Activated T-cell treated with anti-CD3 and anti-CD28 coated beads for 24 hours (primary cell): ENCODE results near the gene PDE12.

Source experiments
- DNase-seq: peaks from one replicate; pipeline ENCODE4 v3.0.0-alpha.2; 2020; ENCODE audit warnings: low read depth

PDE12 gene, protein sequence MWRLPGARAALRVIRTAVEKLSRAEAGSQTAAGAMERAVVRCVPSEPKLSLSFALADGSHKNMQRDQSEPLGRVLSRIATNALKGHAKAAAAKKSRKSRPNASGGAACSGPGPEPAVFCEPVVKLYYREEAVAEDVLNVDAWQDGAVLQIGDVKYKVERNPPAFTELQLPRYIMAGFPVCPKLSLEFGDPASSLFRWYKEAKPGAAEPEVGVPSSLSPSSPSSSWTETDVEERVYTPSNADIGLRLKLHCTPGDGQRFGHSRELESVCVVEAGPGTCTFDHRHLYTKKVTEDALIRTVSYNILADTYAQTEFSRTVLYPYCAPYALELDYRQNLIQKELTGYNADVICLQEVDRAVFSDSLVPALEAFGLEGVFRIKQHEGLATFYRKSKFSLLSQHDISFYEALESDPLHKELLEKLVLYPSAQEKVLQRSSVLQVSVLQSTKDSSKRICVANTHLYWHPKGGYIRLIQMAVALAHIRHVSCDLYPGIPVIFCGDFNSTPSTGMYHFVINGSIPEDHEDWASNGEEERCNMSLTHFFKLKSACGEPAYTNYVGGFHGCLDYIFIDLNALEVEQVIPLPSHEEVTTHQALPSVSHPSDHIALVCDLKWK

DNA sequence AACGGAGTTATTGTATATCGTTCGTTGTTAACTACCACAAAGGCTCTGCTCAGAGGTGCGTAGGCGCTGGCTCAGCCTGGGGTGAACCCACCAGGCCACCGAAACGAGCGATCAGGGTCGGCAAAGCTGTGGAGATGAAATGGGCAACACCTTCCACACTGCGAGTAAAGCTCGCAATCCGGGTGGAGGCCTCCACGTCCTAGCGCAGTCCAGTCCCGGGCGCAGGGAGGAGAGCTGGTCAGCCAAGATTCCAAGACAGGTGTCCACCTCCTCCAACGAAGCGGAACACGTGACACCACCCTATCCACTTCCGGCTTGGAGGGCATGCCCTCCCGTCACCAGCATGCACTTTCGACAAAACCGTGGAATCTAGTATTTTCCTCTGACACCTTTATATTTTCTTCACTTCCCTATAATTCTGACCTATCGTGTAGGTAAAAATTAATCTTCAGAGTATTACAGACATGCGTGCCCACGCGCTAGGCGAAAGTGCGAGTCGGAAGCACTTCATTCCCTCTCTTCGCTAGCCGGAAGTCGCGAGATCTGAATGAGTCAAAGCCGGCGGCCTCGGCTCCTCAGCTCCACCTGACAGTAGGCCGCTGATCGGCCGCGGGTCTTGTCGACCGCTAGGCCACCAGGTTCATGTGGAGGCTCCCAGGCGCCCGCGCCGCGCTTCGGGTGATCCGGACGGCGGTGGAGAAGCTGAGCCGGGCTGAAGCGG, at the start of gene PDE12:
Gene PDE12 (plus strand): TSS at position 537 of the 721 bp plus-strand sequence. CDS start 106 bp downstream, at position 643.
- peak; percentile 74 for DNase-seq

DNA sequence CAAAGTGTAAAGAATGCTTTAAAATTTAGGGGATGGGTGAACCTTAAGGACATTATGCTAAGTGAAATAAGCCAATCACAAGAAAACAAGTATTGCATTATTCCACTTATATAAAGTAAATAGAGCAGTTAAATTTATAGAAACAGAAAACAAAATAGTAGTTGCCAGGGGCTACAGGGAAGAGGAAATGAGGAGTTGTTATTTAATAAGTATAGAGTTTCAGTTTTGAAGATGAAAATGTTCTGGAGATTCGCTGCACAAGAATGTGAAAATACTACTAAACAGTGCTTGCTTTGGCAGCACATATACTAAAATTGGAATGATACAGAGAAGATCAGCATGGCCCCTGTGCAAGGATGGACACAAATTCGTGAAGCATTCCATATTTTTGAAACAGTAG, 43.9 kb upstream of the PDE12 start:
- no peak for DNase-seq

DNA sequence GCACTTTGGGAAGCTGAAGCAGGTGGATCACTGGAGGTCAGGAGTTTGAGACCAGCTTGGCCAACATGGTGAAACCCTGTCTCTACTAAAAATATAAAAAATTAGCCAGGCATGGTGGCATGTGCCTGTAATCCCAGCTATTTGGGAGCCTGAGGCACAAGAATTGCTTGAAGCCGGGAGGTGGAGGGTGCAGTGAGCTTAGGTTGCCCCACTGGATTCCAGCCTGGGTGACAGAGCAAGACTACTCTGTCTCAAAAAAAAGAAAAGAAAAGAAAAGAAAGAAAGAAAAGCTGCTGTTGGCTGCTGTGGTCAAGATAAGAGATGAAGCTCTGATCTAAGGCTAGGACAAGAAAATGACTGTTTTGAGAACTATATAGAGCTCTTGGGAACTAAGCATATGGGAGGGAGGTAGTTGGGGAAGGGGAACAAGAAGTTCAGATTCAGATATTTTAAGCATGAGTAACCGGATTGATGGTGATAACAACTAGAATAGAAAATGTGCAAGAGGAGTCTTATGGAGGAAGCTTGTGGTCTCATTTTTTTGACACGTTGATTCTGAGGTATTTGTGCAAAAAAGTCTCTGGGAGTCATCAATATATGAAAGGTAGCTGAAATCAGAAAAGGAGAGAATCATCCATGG, 37.7 kb upstream of the PDE12 start:
- no peak for DNase-seq

DNA sequence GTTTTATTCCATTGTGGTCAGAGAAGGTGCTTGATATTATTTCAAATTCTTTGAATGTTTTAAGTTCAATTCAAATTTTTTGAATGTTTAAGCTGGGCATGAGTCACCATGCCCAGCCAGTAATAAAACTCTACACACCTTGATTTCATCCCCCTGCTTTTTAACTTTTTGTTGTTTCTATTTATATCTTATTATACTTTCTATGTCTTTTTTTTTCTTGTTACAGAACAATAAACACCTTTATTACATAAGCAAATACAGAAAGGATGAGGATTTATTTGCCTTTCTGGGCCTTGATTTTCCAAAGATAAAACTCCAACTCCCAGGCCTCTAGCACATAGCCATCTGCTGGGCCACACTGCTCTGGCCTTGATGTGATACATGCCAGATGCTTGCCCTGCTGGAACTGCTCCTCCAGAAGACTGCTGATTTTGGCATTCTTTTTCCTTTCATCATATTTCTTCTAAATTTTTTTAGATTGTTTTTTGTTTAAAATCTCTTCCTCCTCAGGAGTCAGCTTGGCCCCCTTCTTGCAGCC, 25.9 kb upstream of the PDE12 start:
- no peak for DNase-seq

DNA sequence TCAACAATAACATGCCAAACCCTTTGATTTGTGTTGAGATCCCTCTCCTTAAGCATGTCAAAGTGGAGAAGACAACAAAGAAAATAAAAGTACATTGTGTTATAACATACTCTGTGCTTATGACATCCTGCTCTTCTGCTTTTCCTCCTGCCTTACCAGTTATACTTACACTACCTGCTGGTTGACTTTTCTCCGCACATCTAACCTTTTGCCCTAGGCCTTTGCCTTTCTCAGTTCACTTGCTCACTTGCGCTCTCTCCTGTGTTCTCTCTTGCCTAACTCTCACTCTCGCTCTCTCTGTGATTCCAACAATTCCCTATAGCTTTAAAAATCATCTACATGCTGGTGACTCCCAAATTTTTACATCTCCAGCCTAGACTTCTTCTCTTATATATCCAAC, 17.6 kb upstream of the PDE12 start:
- DNase-seq = no peak

DNA sequence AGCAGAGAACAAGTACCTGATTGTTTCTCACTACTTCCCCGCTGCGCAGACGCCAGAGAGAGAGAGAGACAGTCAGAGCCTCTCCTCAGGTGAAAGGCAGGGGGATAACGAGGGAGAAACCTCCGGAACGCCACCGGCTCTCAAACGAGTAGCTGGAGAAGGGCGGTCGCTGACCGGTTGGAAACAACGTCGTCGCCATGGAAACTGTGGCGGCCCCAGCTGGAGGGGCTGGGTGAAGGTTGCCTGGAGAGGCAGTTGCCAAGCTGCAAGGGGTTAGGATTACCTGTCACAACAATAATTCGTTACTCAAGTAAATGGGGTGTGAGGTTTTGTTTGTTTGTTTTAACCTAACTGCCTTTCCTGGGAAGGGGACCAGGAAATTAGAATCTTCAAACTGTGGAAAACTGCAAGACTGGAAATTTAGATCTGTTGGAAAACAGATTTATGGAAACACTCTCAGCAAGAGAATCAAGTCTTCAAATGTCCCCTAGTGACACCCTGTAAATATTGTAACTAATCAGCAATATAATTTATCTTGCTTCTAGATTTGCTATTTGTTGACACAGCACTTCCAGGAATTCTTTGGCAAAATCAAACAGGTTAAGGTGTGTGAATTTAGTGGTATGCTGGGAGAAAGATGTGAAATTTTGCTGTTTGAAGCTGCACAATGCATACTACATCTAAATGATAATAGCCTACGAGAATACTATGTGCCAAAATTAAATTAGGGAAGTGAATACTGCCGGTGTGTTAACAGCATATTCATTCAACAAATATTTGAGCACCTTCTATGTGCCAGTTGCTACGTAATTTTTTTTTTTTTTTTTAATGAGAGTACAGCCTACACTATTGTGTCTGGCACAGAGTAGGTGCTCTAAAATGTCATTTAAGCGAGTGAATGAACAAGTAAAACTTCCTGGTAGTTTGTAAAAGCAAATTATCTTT, 11.6 kb upstream of the PDE12 start, which contains the start of gene DNAH12:
Gene DNAH12 (minus strand): TSS at position 164 of the 945 bp plus-strand sequence. CDS start 1,474 bp downstream, outside the sequence.
- DNase-seq = no peak

DNA sequence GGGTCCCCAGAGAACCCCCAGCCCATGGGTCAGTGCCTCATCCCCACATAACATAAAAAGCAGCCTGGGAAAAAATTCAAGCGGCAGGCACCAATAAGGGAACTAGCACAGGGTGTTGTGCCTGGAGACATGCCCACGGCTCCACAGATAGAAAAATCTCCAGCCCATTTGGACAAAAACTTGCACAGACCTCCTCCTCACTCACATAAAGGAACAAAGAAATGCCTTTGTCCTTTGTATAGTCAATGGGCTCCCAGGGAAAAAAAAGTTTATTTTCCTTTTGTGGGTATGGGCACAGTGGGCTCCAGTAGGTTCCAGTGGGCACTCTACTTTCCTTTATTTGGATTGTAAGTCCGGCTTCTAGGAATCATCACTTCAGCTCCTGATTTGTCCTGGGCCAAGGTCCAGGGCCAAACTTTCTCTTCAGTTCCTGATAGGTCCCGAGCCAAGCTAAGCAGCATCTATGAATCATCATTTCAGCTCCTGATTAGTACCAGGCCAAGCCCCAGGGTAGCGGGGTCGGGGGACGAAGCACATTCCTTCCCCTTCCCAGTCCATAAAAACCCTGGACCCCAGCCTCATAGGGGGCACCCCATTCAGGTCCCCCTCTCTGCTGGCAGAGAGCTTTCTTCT, 10.3 kb upstream of the PDE12 start:
- DNase-seq = no peak

DNA sequence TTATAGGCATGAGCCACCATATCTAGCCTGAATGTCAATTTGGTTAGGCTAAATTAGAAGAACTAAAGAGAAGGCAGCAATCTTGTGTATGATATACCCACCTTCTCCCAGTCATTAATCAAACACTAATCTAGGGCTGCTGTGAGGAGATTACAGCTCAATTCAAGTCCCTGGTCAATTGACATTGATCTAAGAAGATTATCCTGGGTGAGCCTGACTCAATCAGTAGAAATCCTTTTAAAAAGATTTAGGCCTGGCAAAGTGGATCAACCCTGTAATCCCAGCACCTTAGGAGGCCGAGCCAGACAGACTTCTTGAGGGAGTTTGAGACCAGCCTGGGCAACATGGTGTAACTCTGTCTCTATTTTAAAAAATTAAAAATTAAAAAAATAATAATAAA, 9.5 kb upstream of the PDE12 start:
- DNase-seq = no peak

DNA sequence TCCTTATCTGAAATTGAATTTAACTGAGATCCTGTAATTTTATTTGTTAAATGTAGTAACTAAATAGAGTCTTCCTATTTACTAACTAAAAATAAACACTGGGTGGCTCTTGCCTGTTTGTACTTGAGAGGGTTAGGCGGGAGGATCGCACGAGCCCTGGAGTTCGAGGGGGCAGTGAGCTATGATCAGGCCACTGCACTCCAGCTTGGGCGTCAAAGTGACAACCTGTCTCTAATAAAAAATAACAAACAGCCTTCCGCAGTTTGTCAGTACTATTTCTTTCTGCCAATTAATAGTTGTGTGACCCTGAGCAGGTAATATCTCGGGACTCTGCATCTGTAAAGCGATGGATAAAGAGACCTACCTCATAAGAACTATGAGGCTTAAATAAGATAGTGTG, 768 bp upstream of the PDE12 start:
- DNase-seq = no peak

DNA sequence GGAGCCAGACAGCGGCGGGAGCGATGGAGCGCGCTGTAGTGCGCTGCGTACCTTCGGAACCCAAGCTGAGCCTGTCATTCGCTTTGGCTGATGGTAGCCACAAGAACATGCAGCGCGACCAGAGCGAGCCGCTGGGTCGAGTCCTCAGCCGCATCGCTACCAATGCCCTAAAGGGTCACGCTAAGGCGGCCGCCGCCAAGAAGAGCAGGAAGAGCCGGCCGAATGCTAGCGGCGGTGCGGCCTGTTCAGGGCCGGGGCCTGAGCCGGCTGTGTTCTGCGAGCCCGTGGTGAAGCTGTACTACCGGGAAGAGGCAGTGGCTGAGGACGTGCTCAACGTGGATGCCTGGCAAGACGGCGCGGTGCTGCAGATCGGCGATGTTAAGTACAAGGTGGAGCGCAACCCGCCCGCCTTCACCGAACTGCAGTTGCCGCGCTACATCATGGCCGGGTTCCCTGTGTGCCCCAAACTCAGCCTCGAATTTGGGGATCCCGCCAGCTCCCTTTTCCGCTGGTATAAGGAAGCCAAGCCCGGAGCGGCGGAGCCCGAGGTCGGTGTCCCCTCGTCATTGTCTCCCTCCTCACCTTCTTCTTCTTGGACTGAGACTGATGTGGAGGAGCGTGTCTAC, 498 bp downstream of the PDE12 start:
- DNase-seq = no peak

DNA sequence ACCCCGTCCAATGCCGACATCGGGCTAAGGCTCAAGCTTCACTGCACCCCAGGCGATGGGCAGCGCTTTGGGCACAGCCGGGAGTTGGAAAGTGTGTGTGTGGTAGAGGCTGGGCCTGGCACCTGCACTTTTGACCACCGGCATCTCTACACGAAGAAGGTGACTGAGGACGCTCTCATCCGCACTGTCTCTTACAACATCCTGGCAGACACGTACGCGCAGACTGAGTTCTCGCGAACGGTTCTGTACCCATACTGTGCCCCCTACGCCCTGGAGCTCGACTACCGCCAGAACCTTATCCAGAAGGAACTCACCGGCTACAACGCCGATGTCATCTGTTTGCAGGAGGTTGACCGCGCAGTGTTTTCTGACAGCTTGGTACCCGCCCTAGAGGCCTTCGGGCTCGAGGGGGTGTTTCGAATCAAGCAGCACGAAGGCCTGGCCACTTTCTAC, 1.0 kb downstream of the PDE12 start:
- peak; percentile 15 for DNase-seq

DNA sequence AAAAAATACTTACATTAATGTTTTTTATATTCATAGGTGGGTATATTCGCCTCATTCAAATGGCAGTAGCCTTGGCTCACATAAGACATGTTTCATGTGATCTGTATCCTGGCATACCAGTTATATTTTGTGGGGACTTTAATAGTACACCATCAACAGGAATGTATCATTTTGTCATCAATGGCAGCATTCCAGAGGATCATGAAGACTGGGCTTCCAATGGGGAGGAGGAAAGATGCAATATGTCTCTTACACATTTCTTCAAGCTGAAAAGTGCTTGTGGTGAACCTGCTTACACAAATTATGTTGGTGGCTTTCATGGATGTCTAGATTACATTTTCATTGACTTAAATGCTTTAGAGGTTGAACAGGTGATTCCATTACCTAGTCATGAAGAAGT, 3.5 kb downstream of the PDE12 start:
- no peak for DNase-seq

DNA sequence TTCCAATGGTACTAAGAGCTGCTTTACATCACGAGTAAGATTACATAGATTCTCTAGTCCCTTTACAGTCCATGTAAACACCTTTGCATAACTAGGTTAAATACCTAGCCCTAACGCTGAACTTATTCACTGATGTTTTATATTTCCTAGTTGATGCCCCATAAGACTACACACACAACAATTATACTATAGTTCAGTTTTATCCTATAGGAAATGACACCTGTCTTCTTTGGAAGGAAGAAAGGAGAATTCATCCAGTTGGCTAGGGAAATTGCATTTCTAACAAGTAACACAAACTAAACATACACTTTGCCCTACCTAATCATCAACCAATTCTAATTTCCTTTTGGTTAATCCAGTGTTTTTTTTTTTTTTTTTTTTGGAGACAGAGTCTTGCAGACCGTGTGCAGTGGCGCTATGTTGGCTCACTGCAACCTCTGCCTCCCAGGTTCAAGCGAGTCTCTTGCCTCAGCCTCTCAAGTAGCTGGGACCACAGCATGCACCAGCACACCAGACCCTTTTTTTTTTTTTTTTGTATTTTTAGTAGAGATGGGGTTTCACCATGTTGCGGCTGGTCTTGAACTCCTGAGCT, 13.9 kb downstream of the PDE12 start:
- no peak for DNase-seq

DNA sequence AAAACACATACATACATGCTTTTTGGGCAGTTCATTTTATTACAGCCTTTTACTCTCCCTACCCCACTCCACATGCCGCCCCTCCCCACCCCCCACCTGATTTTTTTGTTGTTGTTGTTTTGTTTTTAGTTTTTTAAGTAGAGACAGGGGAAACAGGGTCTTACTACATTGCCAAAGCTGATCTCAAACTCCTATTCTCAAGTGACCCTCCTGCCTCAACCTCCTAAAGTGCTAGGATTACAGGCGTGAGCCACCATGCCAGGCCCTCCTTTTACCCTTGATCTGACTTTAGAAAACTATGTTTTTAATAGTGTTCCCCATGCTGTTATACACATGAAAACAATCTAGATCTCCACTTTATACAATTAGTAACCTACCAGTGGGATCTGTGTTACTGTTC, 14.8 kb downstream of the PDE12 start:
- DNase-seq = no peak

DNA sequence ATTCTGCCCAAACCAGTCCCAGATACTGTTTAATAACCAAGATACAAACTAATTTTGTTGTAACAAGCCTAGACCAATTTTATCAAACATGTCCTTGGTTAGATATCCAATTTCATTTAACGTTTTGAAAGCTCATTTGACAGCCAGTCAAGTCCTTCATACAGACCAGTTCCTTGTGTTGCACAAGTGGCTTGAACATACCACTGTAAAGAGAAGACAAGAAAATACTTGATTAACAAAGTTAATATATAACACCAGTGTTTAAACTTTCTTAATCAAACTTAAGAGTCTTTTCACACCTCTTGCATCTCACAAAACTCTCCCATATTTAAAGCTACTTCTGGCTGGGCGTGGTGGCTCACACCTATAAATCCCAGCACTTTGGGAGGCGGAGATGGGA, 16.0 kb downstream of the PDE12 start:
- no peak for DNase-seq

DNA sequence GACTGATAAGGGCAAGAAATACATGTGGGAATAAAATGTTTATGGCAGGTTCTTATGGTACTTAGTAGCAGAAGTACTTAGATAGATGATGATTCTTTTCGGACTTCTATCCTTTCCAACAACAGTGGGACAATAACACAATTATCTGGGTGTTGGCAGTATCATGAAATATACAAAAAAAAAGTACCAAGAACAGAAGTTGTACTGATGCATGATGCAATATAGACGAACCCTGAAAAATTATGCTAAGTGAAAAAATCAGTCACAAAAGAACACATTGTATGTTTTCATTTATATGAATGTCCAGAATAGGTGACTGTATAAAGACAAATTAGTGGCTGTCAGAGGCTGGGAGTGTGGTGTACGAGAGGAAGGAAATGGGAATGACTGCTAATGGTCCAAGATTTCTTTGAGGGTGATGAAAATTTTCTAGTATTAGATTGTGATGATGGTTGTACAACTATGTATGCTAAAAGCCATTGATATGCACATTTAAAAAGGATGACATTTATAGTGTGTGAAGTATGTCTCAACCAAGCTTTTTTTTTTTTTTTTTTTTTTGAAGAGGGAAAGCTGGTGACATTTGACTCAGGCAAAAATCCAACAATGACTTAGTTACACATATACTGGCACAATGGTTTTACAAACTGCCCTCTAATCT, 20.0 kb downstream of the PDE12 start:
- DNase-seq = no peak

DNA sequence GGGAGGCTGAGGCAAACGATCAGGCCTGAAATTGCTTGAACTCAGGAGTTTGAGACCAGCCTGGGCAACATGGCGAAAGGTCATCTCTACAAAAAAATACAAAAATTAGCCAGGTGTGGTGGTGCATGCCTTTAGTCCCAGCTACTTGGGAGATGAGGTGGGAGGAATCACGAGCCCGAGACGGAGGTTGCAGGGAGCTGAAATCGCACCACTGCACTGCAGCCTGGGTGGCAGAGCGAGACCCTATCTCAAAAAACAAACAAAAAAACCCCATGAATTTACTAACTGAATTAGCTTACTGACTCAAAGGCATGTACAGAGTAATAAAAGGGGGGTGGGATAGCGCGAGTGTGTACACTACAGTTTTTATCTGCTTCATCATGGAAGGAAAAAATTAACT, 21.7 kb downstream of the PDE12 start:
- no peak for DNase-seq

DNA sequence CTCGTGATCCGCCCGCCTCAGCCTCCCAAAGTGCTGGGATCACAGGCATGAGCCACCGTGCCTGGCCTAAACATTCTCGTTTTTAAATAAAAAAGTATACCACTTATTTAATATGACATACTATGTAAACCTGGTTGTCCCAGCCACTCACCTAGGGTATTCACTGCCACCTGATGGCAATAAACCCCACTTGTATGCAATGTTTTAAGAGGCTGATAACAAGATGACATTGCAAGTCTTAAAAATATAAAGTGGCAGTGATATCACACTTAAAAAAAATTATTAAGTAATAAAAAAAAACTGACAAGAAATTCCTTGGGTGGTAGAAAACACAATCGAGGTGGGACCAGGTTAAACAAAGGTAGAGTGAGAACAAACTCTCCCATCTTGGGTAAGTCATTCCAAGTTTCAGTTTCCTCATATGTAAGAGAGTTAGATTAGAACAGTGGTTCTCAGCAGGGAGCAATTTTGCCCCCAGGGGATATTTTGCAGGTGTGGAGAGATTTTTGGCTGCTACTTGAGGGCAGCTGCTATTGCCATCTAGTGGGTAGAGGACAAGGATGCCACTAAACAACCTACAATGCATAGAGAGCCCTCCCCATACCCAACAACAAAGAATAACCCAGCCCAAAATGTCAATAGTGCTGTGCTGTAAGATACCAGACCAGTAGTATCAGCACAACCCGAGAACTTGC, 26.5 kb downstream of the PDE12 start:
- no peak for DNase-seq
